ENCODE measurements around the gene CXCR4.

The CXCR4 gene

GRCh38 chr2:136117909-136118818, at the start of gene CXCR4:
TSS of gene CXCR4 (minus strand) at chr2:136118149. CDS start at chr2:136118060, 89 bp downstream.
- Histone ChIP-seq H4K20me1 (ENCODE audit: insufficient read depth, low read length, poor library complexity, severe bottlenecking) (peaks cover 45% of the 10 kb centered on the region), H3K4me2 (ENCODE audit: low read depth, low read length, poor library complexity, severe bottlenecking) (peak within 1 kb of the TSS; percentile 93), H3K9ac (ENCODE audit: low read depth, low read length, poor library complexity, severe bottlenecking) (peak within 1 kb of the TSS; percentile 97), H3K4me1 (ENCODE audit: insufficient read depth, low read length, poor library complexity, severe bottlenecking) (peaks cover 67% of the 10 kb centered on the region), H3K4me3 (ENCODE audit: low read length, poor library complexity, severe bottlenecking) (peak within 1 kb of the TSS; percentile 94), H3K27me3 (ENCODE audit: insufficient read depth, low read length, poor library complexity, severe bottlenecking) (peaks cover 12% of the 10 kb centered on the region), H3K36me3 (ENCODE audit: insufficient read depth, low read length) (peaks cover 30% of the 10 kb centered on the region), H3K9me2 (replicated peaks; ENCODE audit: low read depth, low read length) (no peaks in the 10 kb centered on the region), H3K9me3 (ENCODE audit: insufficient read depth, low read depth, low read length) (no peaks in the 10 kb centered on the region), H3K79me2 (ENCODE audit: insufficient read depth, low read length) (peaks cover 64% of the 10 kb centered on the region), H2AFZ (ENCODE audit: low read length) (peak within 1 kb of the TSS; percentile 24; the same call in 1 of the 2 replicates), H3F3A (ENCODE audit: low read depth) (peaks cover 8% of the 10 kb centered on the region; the same call in 1 of the 2 replicates)
- no peak for TF ChIP-seq EZH2phosphoT487 (IDR thresholded peaks at IDR 0.05; ENCODE audit: borderline replicate concordance)
- 0 out of 2 replicates have a peak, but pooled peaks have one; percentile 19 for TF ChIP-seq CTCF (conservative IDR thresholded peaks at IDR 0.05; ENCODE audit: low read length)

GRCh38 chr2:136164280-136164776, 46.4 kb upstream of the CXCR4 start:
- Histone ChIP-seq H3K4me3 (ENCODE audit: low read length, poor library complexity, severe bottlenecking) (no peak overlapping the region), H3K79me2 (ENCODE audit: insufficient read depth, low read length) (no peaks in the 10 kb centered on the region), H3K9ac (ENCODE audit: low read depth, low read length, poor library complexity, severe bottlenecking) (no peak overlapping the region), H2AFZ (ENCODE audit: low read length) (no peak overlapping the region), H3K27me3 (ENCODE audit: insufficient read depth, low read length, poor library complexity, severe bottlenecking) (no peaks in the 10 kb centered on the region), H3K36me3 (ENCODE audit: insufficient read depth, low read length) (no peaks in the 10 kb centered on the region), H3F3A (ENCODE audit: low read depth) (no peaks in the 10 kb centered on the region; the same call in 1 of the 2 replicates), H3K9me2 (replicated peaks; ENCODE audit: low read depth, low read length) (no peaks in the 10 kb centered on the region), H3K4me1 (ENCODE audit: insufficient read depth, low read length, poor library complexity, severe bottlenecking) (peaks cover 44% of the 10 kb centered on the region), H3K4me2 (ENCODE audit: low read depth, low read length, poor library complexity, severe bottlenecking) (no peak overlapping the region), H4K20me1 (ENCODE audit: insufficient read depth, low read length, poor library complexity, severe bottlenecking) (no peaks in the 10 kb centered on the region), H3K9me3 (ENCODE audit: insufficient read depth, low read depth, low read length) (no peaks in the 10 kb centered on the region)
- TF ChIP-seq CTCF (conservative IDR thresholded peaks at IDR 0.05; ENCODE audit: low read length) (no peak), EZH2phosphoT487 (IDR thresholded peaks at IDR 0.05; ENCODE audit: borderline replicate concordance) (no peak)

GRCh38 chr2:136162438-136162837, 44.5 kb upstream of the CXCR4 start:
- no peaks in the 10 kb centered on the region for H3K27me3 ChIP-seq (ENCODE audit: insufficient read depth, low read length, poor library complexity, severe bottlenecking)
- H2AFZ ChIP-seq (ENCODE audit: low read length), result peak overlapping the region; percentile 51
- no peaks in the 10 kb centered on the region for H3K9me2 ChIP-seq (replicated peaks; ENCODE audit: low read depth, low read length)
- TF ChIP-seq CTCF (conservative IDR thresholded peaks at IDR 0.05; ENCODE audit: low read length) (no peak), EZH2phosphoT487 (IDR thresholded peaks at IDR 0.05; ENCODE audit: borderline replicate concordance) (no peak)
- no peaks in the 10 kb centered on the region; the same call in 1 of the 2 replicates for H3F3A ChIP-seq (ENCODE audit: low read depth)
- no peaks in the 10 kb centered on the region for H3K9me3 ChIP-seq (ENCODE audit: insufficient read depth, low read depth, low read length)
- no peaks in the 10 kb centered on the region for H3K36me3 ChIP-seq (ENCODE audit: insufficient read depth, low read length)
- H4K20me1 ChIP-seq (ENCODE audit: insufficient read depth, low read length, poor library complexity, severe bottlenecking), result no peaks in the 10 kb centered on the region
- H3K4me1 ChIP-seq (ENCODE audit: insufficient read depth, low read length, poor library complexity, severe bottlenecking), result peaks cover 33% of the 10 kb centered on the region
- no peaks in the 10 kb centered on the region for H3K79me2 ChIP-seq (ENCODE audit: insufficient read depth, low read length)
- H3K4me3 ChIP-seq (ENCODE audit: low read length, poor library complexity, severe bottlenecking), result peak overlapping the region; percentile 28
- peak overlapping the region; percentile 56 for H3K9ac ChIP-seq (ENCODE audit: low read depth, low read length, poor library complexity, severe bottlenecking)
- H3K4me2 ChIP-seq (ENCODE audit: low read depth, low read length, poor library complexity, severe bottlenecking), result peak overlapping the region; percentile 74

Measured in Loucy (cell line).